Activated CD8-positive, alpha-beta memory T cell treated with anti-CD3 and anti-CD28 coated beads, Interleukin-2, amount 50 U/mL, for 4 hours (primary cell): ENCODE measurements around the gene RLN3.

Source experiments
- DNase-seq: peaks from one replicate; pipeline ENCODE4 v3.0.0-alpha.2; 2020

Gene RLN3, protein sequence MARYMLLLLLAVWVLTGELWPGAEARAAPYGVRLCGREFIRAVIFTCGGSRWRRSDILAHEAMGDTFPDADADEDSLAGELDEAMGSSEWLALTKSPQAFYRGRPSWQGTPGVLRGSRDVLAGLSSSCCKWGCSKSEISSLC

DNA sequence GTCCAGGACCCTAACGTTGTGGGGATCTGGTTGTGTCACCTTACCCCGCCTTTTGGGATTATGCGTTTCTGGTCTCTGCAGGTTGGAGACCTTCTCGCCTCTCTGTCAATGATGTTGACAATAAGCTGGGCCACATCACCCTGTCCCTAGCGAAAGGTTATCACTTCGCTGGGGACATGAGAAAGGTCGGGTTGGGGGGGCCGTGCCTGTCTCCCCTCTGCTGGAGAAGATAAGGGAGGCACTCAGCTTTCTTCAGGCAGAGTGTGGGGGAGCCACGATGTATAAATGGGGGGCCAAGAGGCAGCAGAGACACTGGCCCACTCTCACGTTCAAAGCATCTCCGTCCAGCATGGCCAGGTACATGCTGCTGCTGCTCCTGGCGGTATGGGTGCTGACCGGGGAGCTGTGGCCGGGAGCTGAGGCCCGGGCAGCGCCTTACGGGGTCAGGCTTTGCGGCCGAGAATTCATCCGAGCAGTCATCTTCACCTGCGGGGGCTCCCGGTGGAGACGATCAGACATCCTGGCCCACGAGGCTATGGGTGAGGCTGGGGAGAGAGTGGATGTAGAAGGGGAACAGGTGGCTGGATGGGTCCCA, at the start of gene RLN3:
Gene RLN3 (plus strand): TSS at position 293 of the 595 bp plus-strand sequence. CDS start 57 bp downstream, at position 350.
- DNase-seq, result no peak

DNA sequence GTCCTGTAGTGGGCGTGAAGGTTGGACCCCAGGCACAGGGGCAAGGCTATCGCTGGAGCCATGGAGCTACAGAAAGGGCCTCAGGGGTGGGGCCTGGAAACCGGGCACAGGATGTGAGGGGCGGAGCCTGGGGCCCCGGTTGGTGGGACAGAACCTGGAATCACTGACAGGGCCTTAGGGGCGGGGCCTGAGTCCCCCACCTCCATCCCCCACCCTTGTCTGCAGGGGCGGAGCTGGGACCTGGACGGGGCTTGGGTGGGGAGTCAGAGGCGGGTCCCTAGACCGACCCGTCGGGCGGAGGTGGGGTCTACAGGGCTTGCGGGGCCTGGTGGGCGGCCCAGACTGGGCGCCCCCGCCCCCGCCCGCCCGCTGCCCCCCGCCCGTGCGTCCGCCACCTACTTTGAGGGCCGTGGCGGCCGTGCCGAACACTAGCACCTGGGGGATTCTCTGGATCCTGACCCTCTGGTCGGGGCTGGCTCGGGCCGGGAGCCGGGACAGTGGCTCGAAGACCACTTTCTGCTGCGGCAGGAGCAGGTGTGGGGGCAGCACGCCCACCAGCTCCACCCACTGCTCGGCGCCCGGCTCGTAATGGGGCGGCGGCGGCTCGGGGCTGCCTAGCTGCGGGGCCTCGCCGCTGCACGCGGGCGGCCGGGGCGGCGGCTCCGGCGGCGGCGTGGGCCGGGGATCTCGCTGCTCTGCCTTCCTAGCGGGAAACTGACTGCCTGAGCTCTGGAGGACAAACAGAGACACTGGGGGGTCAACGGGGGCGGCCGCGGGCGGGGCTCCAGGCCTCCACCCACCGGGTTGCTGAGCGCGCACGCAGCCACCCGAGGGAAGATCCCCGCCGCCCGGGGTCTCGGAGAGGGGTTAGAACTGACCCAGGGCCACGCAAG, 49.4 kb upstream of the RLN3 start:
- DNase-seq, result peak; percentile 43

DNA sequence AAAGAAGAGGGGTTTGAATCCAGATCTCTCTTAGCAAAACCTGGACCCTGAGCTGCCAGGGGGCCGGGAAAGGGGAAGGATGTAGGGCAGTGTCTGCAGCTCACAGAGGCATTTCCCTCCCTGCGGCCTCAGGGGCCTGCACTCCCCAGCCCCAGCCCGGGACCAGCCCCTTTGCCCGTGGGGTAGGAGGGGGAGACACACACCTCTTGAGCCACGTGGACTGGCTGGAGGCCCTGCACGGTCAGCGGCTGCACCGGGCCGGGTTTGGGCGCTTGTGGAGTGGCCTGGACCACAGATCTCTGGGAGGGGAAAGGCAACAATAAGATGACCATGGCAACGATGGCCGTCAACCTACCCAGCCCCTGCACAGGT, 48.7 kb upstream of the RLN3 start:
- DNase-seq, result no peak

DNA sequence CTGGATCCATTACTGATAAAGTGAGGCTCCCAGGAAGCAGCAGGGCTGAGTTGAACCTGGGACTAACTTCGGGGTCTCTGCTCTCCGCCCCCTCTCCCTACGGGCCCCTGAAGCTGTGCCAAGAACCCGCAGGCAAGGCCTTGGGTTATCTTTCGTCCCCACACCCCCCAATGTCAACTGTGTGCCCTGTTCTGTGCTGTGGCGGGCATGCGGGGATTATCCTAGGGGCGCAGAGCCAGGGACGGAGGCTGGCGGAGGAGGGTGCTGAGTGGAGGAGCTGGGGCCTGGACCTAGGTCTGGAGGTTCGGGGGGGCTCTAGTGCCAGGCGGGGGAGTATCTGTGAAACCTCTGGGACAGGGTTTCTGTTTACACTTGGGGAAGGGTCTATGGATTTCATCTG, 48.3 kb upstream of the RLN3 start:
- no peak for DNase-seq

DNA sequence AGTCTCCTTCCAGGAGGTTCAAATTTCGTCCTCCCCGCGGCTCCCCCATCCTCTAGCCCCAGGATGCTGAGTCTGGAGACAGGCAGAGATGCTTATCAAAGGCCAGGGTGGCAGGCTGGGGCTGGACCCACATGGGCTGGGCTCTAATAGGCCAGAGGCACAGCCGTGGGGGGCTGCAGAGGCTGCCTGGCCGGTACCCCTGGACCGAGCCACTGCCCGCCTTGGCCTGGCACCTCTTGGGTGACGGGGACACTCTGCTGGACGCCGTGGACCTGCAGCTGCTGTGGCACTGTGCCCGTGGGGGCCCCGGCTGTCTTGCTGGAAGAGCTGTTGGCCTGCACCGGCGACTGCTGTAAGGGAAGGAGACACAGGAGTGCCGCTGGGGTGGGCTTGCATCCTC, 47.6 kb upstream of the RLN3 start:
- no peak for DNase-seq

DNA sequence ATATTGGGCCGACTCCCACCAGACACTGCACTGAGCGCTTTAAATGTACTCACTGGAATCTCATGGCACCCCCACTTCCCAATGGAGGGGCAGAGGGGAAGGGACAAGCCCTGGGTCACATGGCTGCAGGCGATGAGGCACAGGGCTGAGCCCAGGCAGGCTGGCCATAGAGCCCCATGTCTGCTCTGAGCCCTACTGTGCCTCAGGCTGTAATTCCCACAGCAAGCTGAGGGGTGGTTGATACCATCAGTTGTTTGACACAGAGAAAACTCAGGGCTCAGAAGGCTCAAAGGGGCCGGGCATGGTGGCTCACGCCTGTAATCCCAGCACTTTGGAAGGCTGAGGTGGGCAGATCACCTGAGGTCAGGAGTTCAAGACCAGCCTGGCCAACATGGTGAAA, 46.9 kb upstream of the RLN3 start:
- DNase-seq, result no peak

DNA sequence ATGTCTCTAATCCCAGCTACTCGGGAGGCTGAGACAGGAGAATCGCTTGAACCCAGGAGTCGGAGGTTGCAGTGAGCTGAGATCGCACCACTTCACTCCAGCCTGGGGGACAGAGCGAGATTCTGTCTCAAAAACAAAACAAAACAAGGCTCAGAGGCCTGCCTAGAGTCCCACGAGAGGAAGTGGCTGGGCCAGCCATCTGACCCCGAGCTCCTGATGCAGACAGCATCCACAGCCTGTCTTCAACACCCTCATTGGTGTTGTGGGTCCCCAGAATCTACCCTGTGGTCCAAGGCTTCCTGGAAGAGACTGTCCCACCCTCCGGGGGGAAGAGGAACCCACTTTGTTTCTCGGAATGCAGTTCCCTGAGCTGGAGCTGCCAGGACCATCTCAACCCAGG, 46.5 kb upstream of the RLN3 start:
- no peak for DNase-seq

DNA sequence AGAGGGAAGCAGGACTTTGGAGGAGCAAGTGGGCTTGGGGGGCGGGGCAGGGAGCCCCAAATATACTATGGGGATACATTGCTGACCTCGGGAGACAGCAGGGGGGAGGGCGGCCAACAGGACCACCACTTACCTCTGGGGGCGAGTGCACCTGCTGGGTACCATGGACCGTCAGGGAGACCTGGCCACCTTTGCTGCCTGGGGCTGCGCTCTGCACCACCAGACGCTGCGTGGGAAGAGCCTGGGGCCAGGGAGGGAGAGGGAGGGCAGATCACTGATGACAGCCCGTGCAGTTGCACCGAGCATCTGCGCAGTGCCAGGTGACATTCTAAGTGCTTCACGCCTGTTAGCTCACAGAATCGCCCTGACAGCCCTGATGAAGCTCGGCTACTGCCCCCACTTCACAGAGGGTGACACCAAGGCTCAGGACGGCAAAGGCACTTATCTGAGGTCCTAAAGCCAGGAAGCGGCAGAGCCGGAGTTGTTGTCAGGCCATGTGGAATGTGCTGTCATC, 45.9 kb upstream of the RLN3 start:
- DNase-seq, result no peak

DNA sequence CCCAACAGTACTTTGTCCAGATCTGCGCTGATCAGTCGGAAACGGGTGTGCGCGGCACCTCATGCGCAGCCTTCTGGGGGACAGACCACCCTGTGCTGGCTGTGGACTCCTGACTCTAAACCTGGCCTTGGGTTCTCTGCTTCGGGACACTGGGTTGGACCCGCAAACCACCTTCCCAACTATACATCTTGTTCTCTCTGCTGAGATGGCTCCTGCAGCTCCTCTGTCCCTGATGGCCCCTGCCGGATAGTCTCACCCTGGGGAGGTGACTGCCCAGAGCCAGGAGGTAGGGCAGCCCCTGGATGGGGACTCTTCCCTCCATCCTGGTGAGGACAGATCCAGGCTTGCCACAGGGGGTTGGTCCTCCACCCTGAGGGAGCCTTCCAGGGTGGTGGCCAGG, 45.2 kb upstream of the RLN3 start:
- no peak for DNase-seq

DNA sequence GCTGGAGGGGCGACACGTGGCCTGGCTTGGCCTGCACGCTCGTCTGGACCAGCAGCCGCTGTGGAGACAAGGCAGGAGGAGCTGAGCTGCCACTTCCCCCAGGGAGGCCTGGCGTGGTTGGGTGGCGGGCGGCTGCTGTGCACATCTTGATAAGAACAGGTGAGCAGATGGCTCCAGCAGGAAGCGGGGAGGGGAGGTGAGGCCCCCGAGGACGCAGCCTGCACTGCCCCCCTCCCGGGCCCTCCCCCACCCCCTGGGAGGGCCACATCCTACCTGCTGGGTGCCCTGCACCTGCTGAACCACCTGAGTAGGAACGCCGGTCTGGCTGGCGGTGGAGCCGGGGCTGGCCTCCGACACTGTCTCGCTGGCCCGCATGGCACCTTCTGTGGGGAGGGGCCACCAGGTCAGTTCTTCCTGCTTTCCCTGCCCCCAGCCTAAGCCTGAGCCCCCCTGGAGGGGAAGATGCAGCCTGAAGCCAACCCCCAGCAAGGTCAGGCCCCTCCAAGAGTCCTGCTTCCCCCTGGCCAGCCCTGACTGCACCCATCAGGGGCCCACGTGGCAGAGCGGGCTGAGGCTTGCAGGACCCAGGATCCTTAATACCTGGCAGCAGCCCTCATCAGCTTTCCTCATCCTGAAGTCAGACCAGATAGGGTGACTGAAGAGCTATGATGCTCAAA, 44.6 kb upstream of the RLN3 start:
- peak; percentile 35 for DNase-seq

DNA sequence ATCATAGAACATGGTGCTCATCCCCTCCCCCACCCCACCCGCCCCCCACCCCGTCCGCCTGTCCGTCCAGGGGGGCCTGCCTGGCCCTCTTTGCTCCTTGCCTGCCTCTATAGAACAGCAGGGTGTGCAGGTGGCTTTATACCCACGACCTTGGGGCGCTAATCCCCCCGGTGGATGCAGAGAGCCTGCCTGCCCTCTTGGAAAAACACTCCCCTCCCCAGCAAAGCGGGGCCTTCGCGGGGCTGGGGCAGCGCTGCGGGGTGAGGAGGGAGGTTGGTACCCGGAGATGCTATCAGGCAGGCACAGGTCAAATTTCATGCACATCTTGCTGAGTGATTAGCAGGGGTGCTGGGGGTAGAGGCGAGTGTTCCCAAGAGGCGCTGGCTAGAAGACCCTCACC, 43.8 kb upstream of the RLN3 start:
- DNase-seq, result no peak

DNA sequence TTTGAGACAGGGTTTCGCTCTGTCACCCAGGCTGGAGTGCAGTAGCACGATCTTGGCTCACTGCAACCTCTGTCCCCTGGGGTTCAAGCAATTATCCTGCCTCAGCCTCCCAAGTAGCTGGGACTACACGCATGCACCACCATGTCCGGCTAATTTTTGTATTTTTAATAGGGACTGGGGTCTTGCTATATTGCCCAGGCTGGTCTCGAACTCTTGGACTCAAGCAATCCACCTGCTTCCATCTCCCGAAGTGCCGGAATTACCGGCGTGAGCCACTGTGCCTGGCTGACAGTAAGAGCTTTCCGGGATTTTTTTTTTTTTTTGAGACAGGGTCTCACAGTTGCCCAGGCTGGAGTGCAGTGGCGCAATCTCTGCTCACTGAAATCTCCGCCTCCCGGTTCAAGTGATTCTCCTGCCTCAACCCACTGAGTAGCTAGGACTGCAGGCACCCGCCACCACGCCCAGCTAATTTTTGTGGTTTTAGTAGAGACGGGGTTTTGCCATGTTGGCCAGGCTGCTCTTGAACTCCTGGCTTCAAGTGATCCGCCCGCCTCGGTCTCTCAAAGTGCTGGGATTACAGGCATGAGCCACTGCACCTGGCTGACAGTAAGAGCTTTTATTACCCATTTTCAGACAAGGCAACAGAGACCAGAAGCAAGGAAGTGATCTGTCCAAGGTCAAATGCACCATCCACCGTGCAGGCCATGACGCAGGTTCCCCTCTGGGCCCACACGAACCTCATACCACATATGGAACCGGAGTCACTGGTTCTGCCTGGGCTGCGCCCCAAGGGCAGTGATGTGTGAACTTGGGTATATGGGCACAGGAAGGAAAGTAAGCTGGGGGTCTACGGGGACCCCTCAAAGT, 42.8 kb upstream of the RLN3 start:
- DNase-seq, result no peak

DNA sequence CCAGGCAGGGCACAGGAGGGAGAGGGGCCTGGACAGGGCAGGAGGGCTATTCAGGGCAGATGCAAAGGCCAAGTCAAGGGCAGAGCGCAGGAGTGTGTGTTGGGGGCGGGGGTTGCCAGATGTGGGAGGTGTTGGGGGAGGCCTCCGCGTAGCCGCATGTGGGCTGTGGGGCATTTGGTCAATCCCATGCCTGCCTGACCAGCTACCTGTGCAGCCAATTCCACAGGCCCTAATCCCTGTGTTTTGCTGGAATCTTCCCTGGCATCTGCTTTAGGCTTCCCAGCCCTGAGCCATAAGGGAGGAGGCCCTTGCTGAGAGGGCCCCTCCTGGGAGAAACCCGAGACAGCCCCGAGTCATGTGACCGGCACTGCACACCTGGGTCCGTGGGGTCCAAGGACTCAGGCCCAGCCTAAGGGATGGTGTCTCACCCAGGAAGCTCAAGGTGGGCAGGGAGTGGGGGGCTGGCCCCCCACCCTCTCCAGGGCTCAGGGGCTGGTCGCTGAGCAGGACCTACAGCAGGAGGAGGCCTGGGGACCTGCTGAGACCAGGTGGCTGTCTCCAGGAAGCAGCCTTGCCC, 42.1 kb upstream of the RLN3 start:
- DNase-seq, result no peak

DNA sequence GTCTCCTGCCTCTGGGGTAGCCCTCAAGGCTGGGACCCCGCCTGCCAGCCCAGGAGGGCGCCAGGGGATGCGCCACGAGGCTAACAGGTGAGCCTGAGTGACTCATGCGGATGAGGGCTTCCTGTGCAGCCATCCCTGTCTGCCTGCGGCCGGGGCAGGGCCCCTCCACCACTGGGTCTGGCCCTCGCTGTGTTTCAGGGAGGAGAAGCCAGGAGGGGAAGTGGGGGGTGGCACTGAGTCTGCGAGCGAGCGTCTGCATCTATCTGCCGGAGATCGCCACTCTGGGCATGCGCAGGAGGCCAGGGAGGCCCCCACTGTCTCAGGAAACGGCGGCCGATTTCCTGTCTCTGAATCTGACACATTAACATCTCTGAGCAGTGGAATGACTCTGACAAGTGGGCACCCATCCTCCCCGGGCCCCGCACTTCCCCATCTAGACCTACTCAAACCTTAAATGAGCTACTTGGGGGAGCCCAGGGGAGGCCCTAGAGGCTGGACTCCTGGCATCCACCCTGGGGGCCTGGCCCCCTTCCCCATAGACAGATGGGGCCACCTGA, 41.5 kb upstream of the RLN3 start:
- DNase-seq, result peak; percentile 98

DNA sequence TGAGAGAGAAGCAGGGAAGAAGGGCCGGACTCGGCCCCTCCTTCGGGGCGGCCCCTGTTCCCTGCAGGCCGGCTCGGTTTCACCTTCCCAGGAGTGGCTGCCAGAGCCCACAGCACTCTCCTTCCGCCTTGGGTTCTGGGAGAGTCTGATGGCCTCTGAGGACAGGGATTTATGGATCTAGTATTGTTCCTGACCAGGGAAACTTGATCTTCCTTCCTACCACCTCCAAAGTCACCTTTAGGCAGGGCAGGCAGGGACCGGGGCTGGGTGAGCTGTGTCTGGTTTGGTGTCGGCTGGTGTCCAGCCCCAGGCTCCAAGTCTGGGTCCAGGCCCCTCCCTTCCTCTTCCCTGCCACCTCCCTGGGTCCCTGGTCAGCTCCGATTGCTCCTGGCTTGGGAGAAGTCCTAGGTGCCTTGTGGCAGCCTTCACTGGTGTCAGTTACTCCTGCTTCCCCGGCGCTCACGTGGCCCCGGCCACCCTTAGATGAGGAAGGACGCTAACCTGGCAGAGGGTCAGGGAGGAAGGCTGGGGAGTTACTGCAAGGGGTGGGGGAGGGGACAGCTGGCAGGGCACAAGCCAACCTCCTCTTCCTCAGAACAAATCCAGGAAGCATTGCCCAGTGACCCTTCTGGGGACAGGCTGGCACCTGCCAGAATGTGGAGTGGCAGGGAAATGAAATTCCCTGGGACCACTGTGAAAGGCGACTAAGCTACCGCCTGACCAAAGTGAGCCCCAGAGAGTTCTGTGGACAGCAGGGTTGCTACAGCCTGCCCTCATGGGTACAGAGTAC, 40.7 kb upstream of the RLN3 start:
- no peak for DNase-seq

DNA sequence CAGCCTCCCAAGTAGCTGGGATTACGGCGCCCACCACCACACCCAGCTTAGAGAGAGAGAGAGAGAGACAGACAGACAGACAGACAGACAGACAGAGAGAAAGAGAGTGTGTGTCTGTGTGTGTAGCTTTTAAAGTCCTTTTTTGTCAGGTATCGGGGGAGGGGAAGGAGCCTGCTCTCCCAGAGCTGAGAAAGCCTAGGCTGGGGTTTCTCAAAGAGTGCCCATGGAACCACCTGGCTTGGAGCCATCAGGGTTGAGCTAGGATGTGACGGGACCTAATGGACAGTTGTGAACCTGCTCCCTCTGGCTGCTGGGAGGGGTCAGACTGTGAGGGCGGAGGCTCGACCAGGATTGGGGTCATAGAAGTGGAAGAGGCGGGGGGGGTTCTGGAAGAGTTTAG, 38.5 kb upstream of the RLN3 start:
- no peak for DNase-seq

DNA sequence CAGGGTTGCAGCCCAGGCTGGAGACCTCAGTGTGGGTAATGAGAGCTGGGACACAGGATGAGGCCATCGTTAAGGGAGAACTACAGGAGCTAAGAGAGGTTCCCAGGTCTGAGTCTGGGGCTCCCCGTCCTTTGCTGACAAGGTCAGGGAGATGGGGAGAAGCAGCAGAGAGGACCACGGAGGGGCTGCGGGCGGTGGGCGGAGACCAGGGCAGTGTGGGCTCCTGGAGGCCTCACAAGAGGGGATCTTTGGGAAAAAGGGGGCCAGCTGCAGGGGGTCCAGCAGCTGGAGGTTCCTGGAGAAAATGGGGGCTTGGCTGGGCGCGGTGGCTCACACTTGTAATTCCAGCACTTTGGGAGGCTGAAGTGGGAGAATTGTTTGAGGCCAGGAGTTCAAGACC, 37.9 kb upstream of the RLN3 start:
- DNase-seq, result no peak

DNA sequence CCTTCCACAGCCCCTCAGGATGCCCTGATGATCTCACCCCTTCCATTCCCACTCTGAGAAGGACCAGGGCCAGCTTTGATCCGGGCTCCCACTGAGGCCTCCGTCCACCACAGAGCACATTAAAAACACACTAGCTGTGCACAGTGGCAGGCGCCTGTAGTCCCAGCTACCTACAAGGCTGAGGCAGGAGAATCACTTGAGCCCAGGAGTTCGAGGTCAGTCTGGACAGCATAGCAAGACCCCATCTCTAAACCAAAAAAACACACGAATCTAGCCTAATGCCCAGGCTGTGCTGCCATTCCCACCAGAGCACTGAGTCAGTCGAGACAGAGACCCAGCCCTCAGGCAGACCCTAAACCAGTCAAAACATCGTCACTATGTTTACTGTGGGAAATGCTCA, 35.9 kb upstream of the RLN3 start:
- DNase-seq, result no peak

DNA sequence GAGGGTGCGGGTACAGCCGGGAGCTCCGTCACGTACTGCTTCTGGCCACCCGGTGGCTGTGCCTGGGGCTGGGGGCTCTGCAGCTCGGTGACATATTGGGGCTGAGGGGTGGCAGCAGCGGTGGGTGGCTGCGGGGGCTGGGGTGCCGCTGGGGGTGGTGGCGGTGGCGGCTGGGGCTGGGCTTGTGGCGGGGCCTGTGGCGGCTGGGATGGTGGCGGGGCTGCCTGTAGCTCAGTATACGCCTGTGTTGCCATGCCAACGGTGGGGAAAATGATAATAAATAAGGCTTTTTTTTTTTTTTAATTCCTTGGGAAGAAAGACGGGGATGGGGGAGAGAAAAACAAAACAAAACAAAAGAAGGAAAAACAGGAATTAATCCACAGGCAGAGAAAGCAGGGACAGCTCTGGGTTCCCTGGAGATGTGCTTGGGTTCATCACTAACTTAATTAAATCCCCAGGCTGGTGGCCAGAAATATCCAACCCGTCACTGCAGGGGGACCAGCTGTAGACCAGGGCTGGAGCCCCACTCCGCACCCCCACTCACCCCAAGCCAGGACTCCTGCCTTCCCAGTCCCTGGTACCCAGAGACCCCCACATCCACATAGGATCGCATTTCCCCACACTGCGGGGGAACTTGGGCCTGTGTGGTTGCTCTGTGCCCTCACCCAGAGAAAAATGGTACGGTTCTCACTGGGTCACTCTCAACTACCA, 34.2 kb upstream of the RLN3 start:
- DNase-seq, result no peak

DNA sequence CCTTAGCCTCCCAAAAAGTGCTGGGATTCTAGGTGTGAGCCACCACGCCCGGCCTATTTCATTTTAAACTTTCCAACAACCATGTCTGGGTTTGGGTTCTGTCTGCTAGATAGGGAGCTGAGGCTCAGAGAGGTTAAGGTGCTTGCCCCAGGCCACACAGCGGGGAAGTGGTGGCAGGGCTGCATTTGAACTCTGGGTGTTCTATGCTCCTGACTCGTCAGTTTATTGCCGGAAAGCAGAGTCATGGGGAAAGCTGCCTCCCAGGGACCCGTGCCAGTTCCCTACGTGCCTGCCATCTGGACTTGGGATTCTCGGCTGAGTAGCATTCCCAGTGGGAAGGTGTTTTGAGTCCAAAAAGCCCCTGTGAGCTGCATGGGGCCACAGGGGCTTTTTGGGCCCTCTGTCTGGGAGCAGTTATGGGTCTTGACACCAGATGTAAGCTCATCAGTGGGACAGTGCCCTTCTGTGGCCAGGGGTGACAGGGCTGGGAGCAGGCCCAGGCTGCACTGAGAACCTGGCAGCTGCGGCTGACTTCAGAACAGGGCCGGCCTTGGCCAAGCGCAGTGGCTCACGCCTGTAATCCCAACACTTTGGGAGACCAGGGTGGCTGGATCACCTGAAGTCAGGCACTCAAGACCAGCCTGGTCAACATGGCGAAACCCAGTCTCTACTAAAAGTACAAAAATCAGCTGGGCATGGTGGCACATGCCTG, 32.8 kb upstream of the RLN3 start:
- no peak for DNase-seq
